Fibroblast of the aortic adventitia (primary cell): ENCODE data around the gene NOBOX. TPM values are rescaled to one million over a fixed set of nuclear protein-coding genes. Genes with fewer than 3 reads are reported as not detected.

Source experiments
- small RNA-seq: library from RNA; depleted of rRNA; stranded (forward); fragments of <200 nt; gene quantifications from one replicate; pipeline ENCODE3, GENCODE V24; 2012
- total RNA-seq: library from RNA; depleted of rRNA; stranded (reverse); fragments of >200 nt; gene quantifications from 2 replicates; pipeline ENCODE4 v1.2.3, GENCODE V29; 2012; ENCODE audit warnings: low replicate concordance

NOBOX gene
- total RNA-seq, 1 donor = not detected

Small RNA genes within 50 kb of the gene (small RNA-seq; reads per million reads assigned to genes)
- 0.70 reads per million, percentile 13 among the genes with 10 or more reads in this experiment for gene RNU6ATAC40P

Other genes with a start within 250 kb of the NOBOX start
- 1.7 and 2.9 TPM in 2 replicates for gene CTAGE4, start 220.2 kb downstream of the NOBOX start, total RNA-seq
- 1.1 and 2.7 TPM in 2 replicates for gene ARHGEF35, start 207.9 kb downstream of the NOBOX start, total RNA-seq
- not detected in 2 replicates for gene OR2A42, start 164.1 kb downstream of the NOBOX start, total RNA-seq
- 0.81 and 0.98 TPM in 2 replicates for gene OR2A7, start 138.9 kb downstream of the NOBOX start, total RNA-seq
- gene CTAGE8, start 134.4 kb downstream of the NOBOX start, total RNA-seq = 6.2 TPM in 1 of 2 replicates, not detected in the other
- gene OR2A1, start 91.3 kb downstream of the NOBOX start, total RNA-seq = 0.27 TPM in 1 of 2 replicates, not detected in the other
- 1.6 and 3.2 TPM in 2 replicates for gene ARHGEF5, start 48.3 kb downstream of the NOBOX start, total RNA-seq